Trophoblast cell (in vitro differentiated cells and primary cell): Measurements from ENCODE around the gene CNOT6.

Experiments
- DNase-seq, 2 donors: peaks; one replicate each; pipeline ENCODE4 v3.0.0-alpha.2; 2016
- H2AFZ ChIP-seq: 2 replicates; pipeline ENCODE4 v1.6.1; 2013; ENCODE audit warnings: low read length, moderate library complexity, mild to moderate bottlenecking; ENCODE audit not compliant: insufficient read depth, poor library complexity
- H2AK5ac ChIP-seq: 2 replicates; pipeline ENCODE4 v1.6.1; 2013; ENCODE audit warnings: mild to moderate bottlenecking, low read length
- H2BK120ac ChIP-seq: 2 replicates; pipeline ENCODE4 v1.6.1; 2013; ENCODE audit warnings: low read length, mild to moderate bottlenecking, moderate library complexity; ENCODE audit not compliant: insufficient read depth, poor library complexity
- H2BK12ac ChIP-seq: 2 replicates; pipeline ENCODE4 v1.6.1; 2013; ENCODE audit warnings: mild to moderate bottlenecking, low read length, moderate library complexity
- H2BK5ac ChIP-seq: 2 replicates; pipeline ENCODE4 v1.6.1; 2013; ENCODE audit warnings: low read length, low read depth, moderate library complexity, mild to moderate bottlenecking; ENCODE audit not compliant: poor library complexity
- H3K14ac ChIP-seq: 2 replicates; pipeline ENCODE4 v1.6.1; 2013; ENCODE audit warnings: mild to moderate bottlenecking, low read length
- H3K18ac ChIP-seq: 2 replicates; pipeline ENCODE4 v1.6.1; 2013; ENCODE audit warnings: mild to moderate bottlenecking, low read length
- H3K23ac ChIP-seq: 2 replicates; pipeline ENCODE4 v1.6.1; 2013; ENCODE audit warnings: low read length
- H3K27ac ChIP-seq: 2 replicates; pipeline ENCODE4 v1.5.1; 2013; ENCODE audit warnings: low read depth, mild to moderate bottlenecking, inconsistent platforms, low read length, moderate library complexity
- H3K27me3 ChIP-seq: 2 replicates; pipeline ENCODE4 v1.6.1; 2013; ENCODE audit warnings: inconsistent platforms, mild to moderate bottlenecking, low read length, moderate library complexity; ENCODE audit not compliant: insufficient read depth
- H3K36me3 ChIP-seq, 2 experiments: 1 replicate in 1 of 2; 2 replicates in 1 of 2; pipeline ENCODE4 v1.6.1; 2013; ENCODE audit warnings: low read length in 2 of 2, mild to moderate bottlenecking in 2 of 2, moderate library complexity in 1 of 2; ENCODE audit not compliant: insufficient read depth in 2 of 2, control insufficient read depth in 1 of 2
- H3K4ac ChIP-seq: 2 replicates; pipeline ENCODE4 v1.6.1; 2013; ENCODE audit warnings: low read depth, mild to moderate bottlenecking, low read length, moderate library complexity
- H3K4me1 ChIP-seq, 2 experiments: 1 replicate in 1 of 2; 2 replicates in 1 of 2; pipeline ENCODE4 v1.6.1; 2013; ENCODE audit warnings: low read length in 2 of 2, mild to moderate bottlenecking in 2 of 2, moderate library complexity in 1 of 2; ENCODE audit not compliant: insufficient read depth in 2 of 2, control insufficient read depth in 1 of 2
- H3K4me2 ChIP-seq: 2 replicates; pipeline ENCODE4 v1.6.1; 2013; ENCODE audit warnings: inconsistent platforms, mild to moderate bottlenecking, low read length, moderate library complexity
- H3K4me3 ChIP-seq: 2 replicates; pipeline ENCODE4 v1.5.1; 2013; ENCODE audit warnings: mild to moderate bottlenecking, low read depth, low read length, inconsistent platforms
- H3K79me1 ChIP-seq: one replicate; pipeline ENCODE4 v1.6.1; 2013; ENCODE audit warnings: low read length
- H3K79me2 ChIP-seq: 2 replicates; pipeline ENCODE4 v1.6.1; 2013; ENCODE audit warnings: low read length, mild to moderate bottlenecking; ENCODE audit not compliant: control insufficient read depth, insufficient read depth, poor library complexity
- H3K9ac ChIP-seq: 2 replicates; pipeline ENCODE4 v1.6.1; 2013; ENCODE audit warnings: mild to moderate bottlenecking, low read length
- H3K9me3 ChIP-seq: 2 replicates; pipeline ENCODE4 v1.6.1; 2013; ENCODE audit warnings: low read depth, mild to moderate bottlenecking, control low read depth, inconsistent platforms, low read length; ENCODE audit not compliant: insufficient read depth
- H4K12ac ChIP-seq: 2 replicates; pipeline ENCODE4 v1.6.1; 2013; ENCODE audit warnings: low read depth, mild to moderate bottlenecking, low read length, moderate library complexity
- H4K8ac ChIP-seq: 2 replicates; pipeline ENCODE4 v1.6.1; 2013; ENCODE audit warnings: low read depth, mild to moderate bottlenecking, low read length, moderate library complexity
- H4K91ac ChIP-seq: one replicate; pipeline ENCODE4 v1.6.1; 2013; ENCODE audit warnings: low read depth, mild to moderate bottlenecking, low read length, moderate library complexity
- WGBS: extraction: QIAGEN DNeasy Blood & Tissue Kit; methylation state at CpG from one replicate; pipeline ENCODE4 v1.1.7; 2013; ENCODE audit warnings: missing lambda C conversion rate; ENCODE audit not compliant: insufficient read length, insufficient coverage; ENCODE audit errors: extremely low coverage; 5-methylcytosine and 5-hydroxymethylcytosine counted together

Gene CNOT6

GRCh38 chr5:180575571-180575970 lies 81.4 kb downstream of the CNOT6 start:
- Histone ChIP-seq H3K36me3 (peaks cover 18 to 26% of the 10 kb centered on the region in 2 experiments), H3K4ac (no peak overlapping the region), H4K91ac (no peak overlapping the region), H3K4me3 (no peak overlapping the region), H3K4me2 (no peak overlapping the region), H3K23ac (no peak overlapping the region), H4K8ac (no peak overlapping the region), H3K9me3 (no peaks in the 10 kb centered on the region), H2BK5ac (no peak overlapping the region), H3K14ac (no peak overlapping the region), H3K27ac (no peak overlapping the region), H3K79me1 (no peaks in the 10 kb centered on the region), H2AK5ac (no peak overlapping the region), H3K9ac (no peak overlapping the region), H2BK12ac (no peak overlapping the region), H3K27me3 (no peaks in the 10 kb centered on the region), H4K12ac (no peak overlapping the region), H3K4me1 (no peaks in the 10 kb centered on the region), H3K79me2 (no peaks in the 10 kb centered on the region), H3K18ac (no peak overlapping the region), H2AFZ (no peak overlapping the region), H2BK120ac (no peak overlapping the region)
- DNase-seq: no peak
- no CpG with 5 or more reads among the region's 2 CpGs for WGBS

- H2BK120ac ChIP-seq: no peak overlapping the region
- H3K23ac ChIP-seq: no peak overlapping the region
- no peak overlapping the region for H2AFZ ChIP-seq
- peaks cover 5% of the 10 kb centered on the region in 2 experiments for H3K36me3 ChIP-seq
- H3K79me2 ChIP-seq: no peaks in the 10 kb centered on the region
- H3K9ac ChIP-seq: no peak overlapping the region
- H4K91ac ChIP-seq: no peak overlapping the region
- H3K14ac ChIP-seq: no peak overlapping the region
- no peak overlapping the region for H3K4me2 ChIP-seq
- no peak overlapping the region for H2BK12ac ChIP-seq
- no peaks in the 10 kb centered on the region for H3K9me3 ChIP-seq
- no peak overlapping the region for H3K27ac ChIP-seq
- H3K4me1 ChIP-seq: no peaks in the 10 kb centered on the region
- DNase-seq: no peak
- H2BK5ac ChIP-seq: no peak overlapping the region
- H3K18ac ChIP-seq: no peak overlapping the region
- no peaks in the 10 kb centered on the region for H3K79me1 ChIP-seq
- H2AK5ac ChIP-seq: no peak overlapping the region
- no peaks in the 10 kb centered on the region for H3K27me3 ChIP-seq
- H4K8ac ChIP-seq: no peak overlapping the region
- no peak overlapping the region for H3K4me3 ChIP-seq
- no peak overlapping the region for H4K12ac ChIP-seq
- no CpG with 5 or more reads among the region's 6 CpGs for WGBS
- H3K4ac ChIP-seq: no peak overlapping the region
These were observed 86.5 kb downstream of the CNOT6 start for GRCh38 chr5:180580681-180581080.

DNA sequence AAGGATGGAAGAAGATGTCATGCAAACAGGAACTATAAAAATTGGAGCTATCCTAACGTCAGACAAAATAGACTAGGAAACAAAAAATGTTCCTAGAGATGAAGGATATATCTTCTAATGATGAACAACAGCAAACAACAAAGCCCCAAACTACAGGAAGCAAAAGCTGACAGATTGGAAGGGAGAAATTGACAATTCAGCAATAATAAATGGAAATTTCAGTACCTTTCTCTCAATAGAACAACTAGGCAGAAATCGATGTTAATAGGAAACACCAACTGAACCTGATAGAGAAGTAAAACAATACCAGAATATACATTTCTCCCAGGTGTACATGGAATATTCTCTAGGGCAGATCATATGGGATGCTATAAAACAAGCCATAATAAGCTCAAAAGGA lies 89.6 kb downstream of the CNOT6 start:
- H2AK5ac ChIP-seq: no peak overlapping the region
- no peak overlapping the region for H3K18ac ChIP-seq
- no peaks in the 10 kb centered on the region for H3K9me3 ChIP-seq
- no peak overlapping the region for H3K4me2 ChIP-seq
- no peak overlapping the region for H2AFZ ChIP-seq
- H2BK5ac ChIP-seq: no peak overlapping the region
- no peak overlapping the region for H2BK120ac ChIP-seq
- no peak overlapping the region for H3K14ac ChIP-seq
- H3K36me3 ChIP-seq: peaks cover 2 to 5% of the 10 kb centered on the region in 2 experiments
- no peak overlapping the region for H4K8ac ChIP-seq
- H3K79me2 ChIP-seq: no peaks in the 10 kb centered on the region
- H3K23ac ChIP-seq: no peak overlapping the region
- no peak overlapping the region for H2BK12ac ChIP-seq
- H3K27me3 ChIP-seq: no peaks in the 10 kb centered on the region
- H4K91ac ChIP-seq: no peak overlapping the region
- H3K4me1 ChIP-seq: no peaks in the 10 kb centered on the region
- no peak overlapping the region for H3K4me3 ChIP-seq
- no peaks in the 10 kb centered on the region for H3K79me1 ChIP-seq
- H3K4ac ChIP-seq: no peak overlapping the region
- no peak for DNase-seq
- no peak overlapping the region for H3K9ac ChIP-seq
- no peak overlapping the region for H4K12ac ChIP-seq
- WGBS: no CpG with 5 or more reads among the region's 2 CpGs
- no peak overlapping the region for H3K27ac ChIP-seq

DNA sequence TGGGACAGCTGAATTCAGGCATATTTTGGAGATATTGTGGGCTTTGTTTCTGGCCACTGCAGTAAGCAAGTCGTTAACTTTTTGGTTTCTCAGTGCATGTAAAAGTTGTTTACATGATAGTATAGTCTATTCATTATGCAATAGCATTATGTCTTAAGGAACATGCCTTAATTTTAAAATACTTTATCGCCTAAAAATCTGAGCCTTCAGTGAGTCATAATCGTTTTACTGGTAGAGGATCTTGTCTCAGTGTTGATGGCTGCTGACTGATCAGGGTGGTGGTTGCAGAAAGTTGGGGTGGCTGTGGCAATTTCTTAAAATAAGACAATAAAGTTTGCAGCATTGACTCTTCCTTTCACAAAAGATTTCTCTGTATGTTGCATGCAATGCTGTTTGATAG lies 92.0 kb downstream of the CNOT6 start:
- Histone ChIP-seq H2AK5ac (no peak overlapping the region), H2AFZ (no peak overlapping the region), H2BK12ac (no peak overlapping the region), H2BK5ac (no peak overlapping the region), H3K36me3 (no peaks in the 10 kb centered on the region), H3K9me3 (peaks cover 2% of the 10 kb centered on the region), H4K8ac (no peak overlapping the region), H3K27ac (no peak overlapping the region), H3K4ac (no peak overlapping the region), H3K14ac (no peak overlapping the region), H3K27me3 (peaks cover 16% of the 10 kb centered on the region), H3K4me2 (no peak overlapping the region), H2BK120ac (no peak overlapping the region), H3K79me2 (no peaks in the 10 kb centered on the region), H3K79me1 (no peaks in the 10 kb centered on the region), H3K4me3 (no peak overlapping the region), H4K12ac (no peak overlapping the region), H3K4me1 (peaks cover 0 to 8% of the 10 kb centered on the region in 2 experiments), H4K91ac (no peak overlapping the region), H3K23ac (no peak overlapping the region), H3K9ac (no peak overlapping the region), H3K18ac (no peak overlapping the region)
- DNase-seq: peak in 1 of 2 donors; percentile 12
- no CpG with 5 or more reads among the region's 3 CpGs for WGBS
